Hematopoietic multipotent progenitor cell treated with erythropoietin and hydrocortisone succinate and interleukin-3 and kit ligand, for 8 days (in vitro differentiated cells): Measurements from ENCODE around the gene ALDH16A1.

Source experiments
- DNase-seq: peaks from one replicate; pipeline ENCODE4 v3.0.0-alpha.2; 2015

The ALDH16A1 gene

DNA sequence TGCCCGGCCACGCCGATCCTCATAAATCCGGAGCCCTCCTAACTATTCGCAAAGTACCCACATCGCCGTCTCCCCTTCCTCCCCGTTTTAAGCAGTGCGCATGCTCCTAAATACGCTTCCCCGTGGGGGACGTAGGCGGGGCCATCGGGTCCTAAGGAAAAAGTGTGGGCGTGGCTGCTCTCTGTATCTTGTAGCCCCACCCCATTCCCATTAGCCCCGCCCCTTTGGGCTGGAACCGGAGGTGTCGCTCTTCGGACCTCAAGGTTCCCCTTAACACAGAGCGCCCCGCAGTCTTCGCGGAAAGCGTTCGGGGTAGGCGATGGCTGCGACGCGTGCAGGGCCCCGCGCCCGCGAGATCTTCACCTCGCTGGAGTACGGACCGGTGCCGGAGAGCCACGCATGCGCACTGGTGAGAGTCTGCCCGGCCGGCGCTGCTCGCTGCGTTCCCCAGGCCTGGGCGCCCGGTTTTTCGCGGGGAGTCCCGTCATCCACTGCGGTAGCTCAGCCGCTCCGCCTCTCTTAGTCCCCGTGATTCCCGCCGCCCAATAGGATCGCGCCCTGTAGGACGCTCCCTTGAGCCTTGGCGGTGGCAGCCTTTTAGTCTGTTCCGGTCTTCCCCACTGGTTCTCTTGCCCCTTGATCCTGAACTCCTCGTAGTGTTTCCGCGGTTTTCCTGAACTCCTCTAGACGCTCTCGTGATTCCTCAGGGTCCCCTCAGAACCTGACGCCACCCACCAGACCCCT, at the start of gene ALDH16A1:
Gene ALDH16A1, plus strand, starts transcription at position 213 of the 744 bp plus-strand sequence. Its CDS starts 107 bp downstream, at position 320.
- DNase-seq = peak; percentile 98

- DNase-seq = no peak
Observed at GRCh38 chr19:49403404-49404187, 49.4 kb upstream of the ALDH16A1 start.

GRCh38 chr19:49407079-49407478, 45.9 kb upstream of the ALDH16A1 start:
- DNase-seq = no peak

DNA sequence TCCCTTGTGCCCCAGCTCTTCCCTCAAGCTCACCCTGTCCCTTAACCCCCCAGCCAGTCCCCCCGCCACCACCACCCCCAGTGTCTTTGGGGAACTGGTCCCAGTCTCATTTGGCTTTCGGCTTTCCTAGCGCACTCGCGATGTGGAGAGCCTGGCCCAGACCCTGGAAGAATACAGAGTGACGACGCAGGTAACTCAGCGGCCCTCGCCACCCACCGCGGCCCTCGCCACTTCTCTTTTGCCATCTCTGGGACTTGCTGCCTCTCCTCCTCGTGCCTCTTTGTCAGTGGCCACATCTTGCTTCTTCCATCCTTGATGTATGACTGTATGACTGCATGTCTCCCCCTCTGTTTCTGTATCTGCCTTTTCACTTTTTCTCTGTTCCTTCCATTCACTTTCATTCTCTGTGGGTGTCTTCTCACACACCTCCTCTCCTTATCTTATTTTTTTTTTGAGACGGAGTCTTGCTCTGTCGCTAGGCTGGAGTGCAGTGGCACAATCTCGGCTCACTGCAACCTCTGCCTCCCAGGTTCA, 45.5 kb upstream of the ALDH16A1 start:
- DNase-seq = no peak

- DNase-seq = no peak
Observed at GRCh38 chr19:49408816-49409440, 44.1 kb upstream of the ALDH16A1 start.

DNA sequence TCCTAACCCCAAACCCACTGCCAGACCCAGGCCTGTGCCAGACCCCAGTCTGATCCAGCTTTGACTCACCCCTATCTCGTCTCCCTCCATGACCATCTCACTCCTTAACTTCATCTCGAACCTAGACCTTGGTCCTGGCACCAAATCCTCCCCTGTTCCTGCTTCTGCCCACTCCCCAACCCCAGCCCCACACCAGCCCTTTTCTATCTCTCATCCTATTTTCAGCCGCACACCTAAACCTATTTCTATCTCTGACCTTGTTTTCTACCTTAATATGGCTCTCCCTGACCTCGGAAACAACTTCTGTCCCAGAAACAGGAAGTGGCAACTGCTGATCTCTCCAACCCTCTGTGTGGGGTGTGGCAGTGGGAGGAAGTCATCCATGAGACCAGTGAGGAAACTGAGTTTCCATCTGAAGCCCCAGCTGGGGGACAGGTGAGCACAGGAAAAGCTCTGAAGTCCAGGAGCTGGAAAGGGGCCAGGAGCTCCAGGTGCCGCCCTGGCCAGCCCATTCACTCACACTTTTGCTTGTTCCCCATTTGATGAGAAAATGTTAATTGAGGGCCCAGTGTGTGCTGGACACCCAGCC, 43.5 kb upstream of the ALDH16A1 start:
- DNase-seq = peak; percentile 25

DNA sequence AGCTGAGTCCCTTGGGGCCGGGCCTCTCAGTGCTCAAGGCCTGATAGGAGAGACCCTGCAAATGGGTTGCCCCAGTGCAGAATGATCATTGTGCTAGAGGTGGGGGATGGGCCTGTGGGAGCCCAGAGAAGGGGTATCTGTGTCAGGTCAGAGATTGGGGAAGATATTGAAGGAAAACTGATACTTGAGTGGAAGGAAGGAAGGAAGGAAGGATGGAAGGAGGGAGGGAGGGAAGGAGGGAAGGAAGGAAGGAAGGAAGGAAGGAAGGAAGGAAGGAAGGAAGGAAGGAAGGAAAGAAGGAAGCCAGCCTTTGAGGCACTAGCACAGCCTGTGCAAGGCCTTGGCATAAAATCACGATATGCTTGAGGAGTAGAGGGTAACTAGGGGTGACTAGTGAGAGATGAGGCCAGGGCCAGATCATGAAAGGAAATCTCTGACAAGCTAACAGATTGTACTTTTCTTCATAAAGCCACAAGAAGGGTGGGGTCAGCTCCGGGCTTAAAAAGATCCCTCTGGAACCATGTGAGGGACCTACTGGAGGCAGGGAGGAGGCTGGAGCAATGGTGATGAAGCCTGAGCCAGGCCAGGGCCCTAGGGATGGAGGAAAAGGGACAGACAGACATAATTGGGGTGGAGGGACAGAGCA, 41.2 kb upstream of the ALDH16A1 start:
- DNase-seq = no peak

GRCh38 chr19:49413348-49413747, 39.7 kb upstream of the ALDH16A1 start:
- DNase-seq = no peak

GRCh38 chr19:49414256-49414655, 38.8 kb upstream of the ALDH16A1 start:
- no peak for DNase-seq

GRCh38 chr19:49415102-49415809, 37.8 kb upstream of the ALDH16A1 start:
- no peak for DNase-seq

DNA sequence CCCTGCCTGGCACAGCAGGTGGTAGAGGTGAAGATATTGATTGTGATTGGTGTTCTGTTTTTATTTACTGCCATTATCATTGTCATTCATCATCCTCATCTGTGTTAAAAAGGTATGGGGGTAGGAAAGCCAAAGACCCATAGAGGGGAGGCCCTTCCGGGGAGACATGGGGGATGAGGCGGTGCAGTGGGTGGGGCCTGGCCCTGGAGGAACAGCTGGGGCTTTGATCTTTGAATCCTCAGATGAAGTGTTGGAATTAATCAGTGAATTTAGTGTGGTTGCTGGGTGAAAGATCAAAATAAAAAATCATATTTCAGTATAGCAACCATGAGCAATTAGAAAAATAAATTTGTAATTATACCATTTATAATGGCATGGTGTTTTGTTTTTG, 37.2 kb upstream of the ALDH16A1 start:
- DNase-seq = no peak

DNA sequence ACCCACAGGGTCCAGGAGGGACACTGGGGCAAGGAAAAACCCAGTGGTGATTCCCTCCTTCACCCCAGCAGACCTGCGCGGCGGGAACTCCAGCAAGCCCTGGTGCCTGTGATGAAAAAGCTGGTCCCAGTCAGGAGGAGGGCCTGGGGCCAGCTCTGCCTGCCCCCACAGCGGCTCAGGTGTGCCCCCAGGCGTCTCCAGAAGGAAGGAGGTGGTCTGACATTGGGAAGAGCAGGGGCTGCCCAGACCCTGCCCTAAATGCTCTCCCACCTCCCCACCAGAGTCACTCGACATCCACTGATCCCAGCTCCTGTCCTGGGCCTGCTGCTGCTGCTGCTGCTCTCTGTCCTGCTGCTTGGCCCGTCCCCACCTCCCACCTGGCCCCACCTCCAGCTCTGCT, 35.9 kb upstream of the ALDH16A1 start:
- DNase-seq = no peak

- no peak for DNase-seq
Observed at GRCh38 chr19:49418511-49418910, 34.5 kb upstream of the ALDH16A1 start.

- DNase-seq = no peak
Observed at GRCh38 chr19:49419173-49419572, 33.9 kb upstream of the ALDH16A1 start.

DNA sequence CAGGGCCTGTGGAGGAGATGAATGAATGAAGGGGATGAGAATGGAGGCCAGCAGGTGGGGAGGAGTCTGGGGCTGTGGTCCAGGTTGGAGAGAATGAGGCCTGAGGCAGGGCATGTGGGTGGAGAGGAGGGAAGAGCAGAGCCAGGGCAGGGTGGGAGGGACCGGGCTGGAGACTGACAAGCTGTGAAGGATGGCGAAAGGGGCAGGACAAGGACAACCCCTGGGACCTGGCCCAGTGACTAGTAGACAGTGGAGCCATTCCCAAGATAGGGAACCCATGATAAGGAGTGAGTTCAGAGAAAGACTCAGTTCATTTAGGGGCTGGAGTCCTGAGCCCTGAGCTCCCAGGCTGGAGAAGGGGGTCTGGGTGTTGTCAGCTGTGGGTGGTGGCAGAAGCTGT, 32.8 kb upstream of the ALDH16A1 start:
- no peak for DNase-seq

- DNase-seq = peak; percentile 54
Observed at GRCh38 chr19:49421039-49421877, 31.8 kb upstream of the ALDH16A1 start.

DNA sequence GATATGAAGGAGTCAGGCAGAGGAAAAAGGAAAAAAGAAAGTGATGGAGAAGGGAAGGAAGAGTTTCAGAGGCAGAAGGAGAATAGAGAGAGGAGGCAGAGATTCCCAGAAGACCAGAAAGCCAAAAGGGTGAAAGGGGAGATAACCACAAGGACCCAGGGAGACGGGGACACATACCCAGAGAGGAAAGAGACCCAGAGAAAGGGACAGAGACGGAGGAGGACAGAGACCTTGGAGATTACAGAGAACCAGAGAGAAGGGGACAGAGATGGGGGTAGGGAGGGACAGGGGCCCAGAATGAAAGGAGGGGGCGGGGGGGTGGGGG, 31.2 kb upstream of the ALDH16A1 start:
- DNase-seq = no peak

- peak; percentile 26 for DNase-seq
Observed at GRCh38 chr19:49422407-49423070, 30.5 kb upstream of the ALDH16A1 start.

GRCh38 chr19:49423071-49423984, 29.7 kb upstream of the ALDH16A1 start, which contains the start of gene PTH2:
PTH2 (minus strand) TSS chr19:49423441; CDS start chr19:49423339, 102 bp downstream.
- DNase-seq = no peak
